GM19328 (cell line): ENCODE measurements around the gene INS.

Experiments
- ATAC-seq: cut with Tn5 transposase; IDR thresholded peaks from one replicate; pipeline ENCODE4 v1.9.1; 2021; ENCODE audit warnings: mild to moderate bottlenecking, moderate library complexity; ENCODE audit not compliant: unreplicated experiment

Gene INS

DNA sequence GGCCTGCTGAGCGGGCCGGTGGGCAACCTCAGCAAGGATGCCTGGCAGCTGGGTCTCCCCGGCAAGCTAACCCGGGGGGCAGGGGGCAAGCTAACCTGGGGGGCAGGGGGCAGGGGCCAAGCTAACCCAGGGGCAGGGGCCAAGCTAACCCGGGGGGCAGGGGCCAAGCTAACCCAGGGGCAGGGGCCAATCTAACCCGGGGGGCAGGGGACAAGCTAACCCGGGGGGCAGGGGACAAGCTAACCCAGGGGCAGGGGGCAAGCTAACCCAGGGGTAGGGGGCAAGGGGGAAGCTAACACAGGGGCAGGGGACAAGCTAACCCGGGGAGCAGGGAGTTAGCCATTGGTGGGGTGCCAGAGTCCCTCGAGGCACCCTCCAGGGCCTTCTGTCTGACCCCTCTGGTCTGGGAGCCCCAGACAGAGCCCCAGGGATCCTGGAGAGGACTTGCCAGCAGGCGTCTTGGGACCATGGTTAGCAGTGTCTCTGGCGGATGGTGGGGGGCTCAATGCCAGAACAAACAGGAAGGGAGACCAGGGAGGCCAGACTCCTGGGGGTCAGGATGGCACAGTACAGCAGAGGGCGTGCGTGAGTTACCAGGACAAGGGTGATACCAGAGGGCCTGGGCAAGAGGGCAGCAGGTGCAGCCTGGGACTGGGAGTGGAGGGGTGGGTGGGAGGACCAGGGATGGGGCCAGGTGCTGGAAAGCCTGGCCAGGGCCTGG lies 37.9 kb downstream of the INS start:
- ATAC-seq, result no peak

DNA sequence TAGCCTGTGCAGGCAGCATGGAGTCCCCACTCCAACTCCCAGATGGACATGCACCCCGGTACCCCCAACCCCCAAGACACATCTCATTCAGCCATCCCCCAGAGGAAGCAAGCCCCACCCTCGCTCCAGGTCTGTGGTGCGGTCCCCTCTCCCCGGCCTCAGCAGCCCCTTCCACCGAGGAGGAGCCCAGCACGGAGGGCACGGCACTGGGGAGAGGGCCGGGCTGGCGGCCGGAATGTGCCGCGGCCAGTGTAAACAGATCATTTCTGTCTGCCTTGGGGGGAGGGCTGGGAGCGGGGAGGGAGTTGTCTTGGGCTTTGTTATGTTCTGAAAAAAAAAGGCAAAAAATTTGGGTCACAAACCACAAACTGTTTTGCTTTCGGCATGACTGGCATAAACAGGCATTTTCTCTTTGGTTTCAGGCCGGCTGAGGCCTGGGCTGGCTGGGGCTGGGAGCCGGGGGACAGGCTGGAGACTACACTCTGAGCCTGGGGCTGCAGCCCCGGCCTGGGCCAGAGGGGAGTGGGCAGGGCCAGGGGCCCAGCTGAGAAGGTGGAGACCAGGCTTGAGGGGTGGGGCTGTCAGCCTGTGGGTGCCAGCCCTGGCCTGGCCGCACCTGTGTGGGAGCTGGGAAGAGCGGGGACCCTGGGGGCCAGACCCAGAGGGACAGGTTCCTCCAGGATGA lies 38.6 kb downstream of the INS start:
- ATAC-seq, result no peak

DNA sequence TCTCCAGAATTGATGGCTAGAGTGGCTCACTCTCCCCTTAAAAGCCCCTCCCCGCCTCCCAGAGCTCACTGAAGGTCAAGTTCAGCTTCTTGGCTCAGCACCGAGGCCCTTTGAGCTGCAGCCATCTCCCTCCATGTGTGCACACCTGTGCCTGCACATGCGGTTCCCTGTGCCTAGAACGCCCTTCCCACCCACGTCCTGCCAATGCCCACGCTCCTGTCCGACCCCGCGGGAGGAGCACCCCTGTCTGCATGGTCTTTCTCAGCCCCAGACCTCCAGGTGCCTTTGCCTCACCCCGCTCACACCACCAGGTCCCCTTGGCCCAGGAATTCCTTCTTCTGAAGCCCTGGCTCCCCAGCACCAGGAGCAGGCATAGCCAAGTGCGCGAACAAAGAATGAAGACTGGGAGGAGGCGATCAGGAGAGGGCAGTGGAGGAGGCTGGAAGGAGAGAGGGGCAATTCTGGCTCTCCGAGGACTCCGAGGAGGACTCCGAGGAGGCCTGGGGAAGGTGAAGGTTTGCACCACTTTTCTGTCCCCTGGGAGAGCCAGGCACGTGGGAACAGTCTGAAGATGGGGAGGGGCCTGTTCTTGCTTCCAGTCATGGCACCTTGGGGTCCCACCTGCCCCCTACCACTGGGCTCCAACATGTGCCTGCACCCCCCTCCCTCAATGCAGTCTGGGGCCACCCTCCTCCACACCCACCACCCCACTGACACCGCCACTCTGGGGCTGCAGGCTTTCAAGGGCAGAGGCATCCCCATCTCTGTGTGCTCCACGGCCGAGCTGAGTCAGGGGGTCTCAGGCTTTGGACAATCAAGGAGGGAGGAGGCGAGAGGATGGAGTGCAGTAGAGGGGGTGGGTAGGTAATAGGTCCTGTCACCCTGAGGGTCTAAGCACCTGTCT lies 39.5 kb downstream of the INS start:
- ATAC-seq, result no peak

DNA sequence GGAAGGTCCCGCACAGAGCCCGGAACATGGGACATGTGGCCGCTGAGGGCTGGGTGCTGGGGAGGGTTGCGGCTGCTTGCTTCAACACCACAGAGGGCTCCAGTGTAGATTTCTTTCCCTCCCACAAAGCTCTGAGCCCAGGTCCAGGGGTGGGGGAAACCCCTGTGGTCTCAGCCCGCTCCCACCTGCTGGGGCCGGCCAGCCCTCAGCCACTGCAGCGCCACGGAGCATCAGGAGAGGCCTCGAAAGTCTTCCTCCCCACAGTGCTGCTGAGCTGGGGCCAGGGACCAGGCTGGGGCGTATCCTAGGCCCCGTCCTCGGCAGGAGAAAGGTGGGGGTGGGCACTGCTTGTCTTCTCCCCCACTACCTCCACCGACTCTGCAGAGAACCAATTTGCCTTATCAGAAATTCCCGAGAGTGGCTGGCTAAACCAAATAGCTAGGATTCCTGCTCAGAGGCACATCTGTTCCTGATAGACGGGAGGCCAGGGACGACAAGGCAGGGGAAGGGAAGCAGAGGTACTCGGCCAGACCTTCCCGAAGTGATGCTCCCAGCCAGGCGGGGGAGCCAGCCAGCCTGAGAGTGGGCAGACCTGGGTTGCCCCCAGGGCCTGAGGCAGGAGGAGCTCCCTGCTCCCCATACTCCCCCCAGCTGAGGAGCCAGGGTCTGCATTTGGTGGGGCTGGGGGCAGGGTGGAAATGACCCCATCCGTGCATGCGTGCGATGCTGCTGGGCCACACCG lies 40.5 kb downstream of the INS start:
- no peak for ATAC-seq

DNA sequence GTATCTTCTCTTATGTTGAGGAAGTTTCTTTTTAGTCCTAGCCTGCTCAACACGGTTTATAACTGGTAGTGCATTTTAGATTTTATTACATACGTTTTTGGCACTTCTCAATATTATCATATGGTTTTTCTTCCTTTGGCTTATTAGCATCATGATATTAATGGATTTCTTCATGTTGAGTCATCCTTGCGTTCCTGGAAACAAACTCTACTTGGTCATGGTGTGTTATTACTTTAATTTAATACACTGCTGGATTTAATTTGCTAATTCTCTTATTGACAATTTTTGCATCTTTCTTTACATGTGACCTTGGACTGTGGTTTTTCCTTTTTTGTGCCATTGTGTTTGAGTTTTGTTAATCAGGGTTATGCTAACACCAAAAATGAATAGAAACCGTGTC lies 42.3 kb downstream of the INS start:
- no peak for ATAC-seq

GRCh38 chr11:2116680-2117079 lies 44.3 kb downstream of the INS start:
- no peak for ATAC-seq

DNA sequence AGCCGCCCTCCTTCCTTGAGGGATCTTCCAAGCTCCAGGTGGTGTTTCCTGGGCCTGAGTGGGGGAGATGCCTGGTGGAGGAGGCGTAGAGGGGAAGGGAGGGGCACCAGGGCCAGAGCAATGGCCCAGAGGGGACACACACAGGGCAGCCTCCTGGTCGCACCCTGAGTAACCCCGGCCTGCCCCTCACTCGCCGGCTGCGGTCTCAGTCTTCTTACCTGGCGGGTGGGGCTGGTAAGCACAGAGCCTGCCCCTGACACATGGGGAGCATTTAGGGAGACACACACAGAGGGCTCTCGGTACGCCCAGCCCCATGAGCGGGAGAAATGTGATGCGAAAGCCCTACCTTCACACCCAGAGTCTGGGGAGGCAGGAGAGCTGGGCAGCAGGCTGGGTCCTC lies 45.7 kb downstream of the INS start:
- no peak for ATAC-seq

DNA sequence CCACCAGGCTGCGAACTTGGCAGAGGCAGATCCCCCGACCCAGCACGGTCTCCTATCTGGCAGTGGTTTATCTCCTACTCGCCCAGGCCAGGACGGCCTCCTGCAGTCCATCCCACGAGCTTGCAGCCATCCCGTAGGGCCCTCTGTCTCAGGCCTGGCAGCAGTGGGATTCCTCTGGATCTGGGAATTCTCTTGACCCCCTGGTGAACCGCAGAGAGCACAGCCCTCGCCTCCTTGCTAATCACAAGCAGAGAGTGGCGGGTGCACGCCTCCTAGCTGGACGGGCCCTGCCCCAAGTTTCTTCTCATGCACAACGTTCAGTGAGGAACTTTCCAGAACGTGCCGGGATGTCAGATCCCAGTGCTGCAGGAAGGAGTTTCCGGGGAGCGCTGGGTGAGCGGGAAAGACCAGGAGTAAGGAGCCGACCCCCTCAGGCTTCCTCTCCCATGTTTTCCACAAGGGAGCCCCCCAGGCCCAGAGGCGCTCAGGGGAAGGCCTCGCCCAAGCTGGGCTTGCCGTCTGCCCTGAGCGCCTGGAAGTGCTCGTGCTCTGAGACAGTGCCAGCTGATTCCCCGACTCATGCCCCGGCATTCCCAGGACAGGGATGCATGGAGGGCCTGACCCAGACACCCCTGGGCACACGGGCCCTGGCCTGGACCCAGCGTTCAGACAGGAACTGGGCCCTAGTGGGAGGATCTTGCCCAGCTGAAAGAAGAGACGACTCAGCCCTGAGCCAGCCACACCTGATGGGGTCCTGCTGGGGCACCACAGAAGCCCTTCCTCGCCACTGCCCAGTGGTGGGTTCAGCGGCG lies 46.4 kb downstream of the INS start:
- no peak for ATAC-seq

DNA sequence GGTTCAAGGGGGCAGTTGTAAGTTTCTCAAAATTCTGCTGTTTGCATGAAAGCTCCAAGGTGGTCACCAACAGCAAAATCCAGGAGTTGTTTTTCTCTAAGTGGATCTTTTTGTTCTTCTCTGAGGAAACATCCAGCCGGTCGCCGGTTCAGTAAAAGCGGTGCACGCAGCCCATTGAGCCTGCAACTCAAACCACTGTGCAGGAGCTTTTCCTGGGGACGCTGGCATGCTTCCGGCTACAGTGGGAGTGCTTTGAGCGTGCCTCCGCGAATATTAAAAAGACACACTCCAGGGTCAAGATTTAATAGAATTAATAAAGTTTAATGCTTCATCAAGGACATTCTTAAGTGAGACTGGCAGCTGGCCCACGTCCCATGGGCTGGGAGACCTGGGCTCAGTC lies 47.2 kb downstream of the INS start:
- ATAC-seq, result no peak

DNA sequence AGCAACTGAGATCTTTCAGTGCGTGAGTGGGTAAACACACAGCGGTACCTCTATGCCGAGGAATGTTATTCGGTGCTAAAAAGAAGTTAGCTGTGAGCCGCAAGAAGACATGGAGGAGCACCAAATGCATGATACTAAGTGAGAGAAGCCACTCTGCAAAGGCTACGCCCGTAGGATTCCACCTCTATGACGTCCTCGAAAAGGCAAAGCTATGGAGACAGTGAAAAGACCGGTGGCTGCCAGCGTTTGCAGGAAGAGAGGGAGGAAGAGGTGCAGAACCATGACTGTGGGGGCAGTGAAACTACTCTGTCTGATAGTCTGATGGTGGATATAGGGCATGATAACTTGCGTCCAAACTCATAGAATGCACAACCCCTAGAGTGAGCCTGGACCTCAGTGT lies 50.5 kb downstream of the INS start:
- ATAC-seq, result no peak
